Hepatocyte (in vitro differentiated cells): ENCODE data around the gene CHD5. TPM values are rescaled to one million over a fixed set of nuclear protein-coding genes. Genes with fewer than 3 reads are reported as not detected.
A peak's percentile ranks its signal among the peaks of the same experiment; 100 is the strongest.

Experiments
- DNase-seq: peaks from one replicate; pipeline ENCODE4 v3.0.0-alpha.2; 2016; ENCODE audit warnings: low spot score
- H2AFZ ChIP-seq: fragments of 200-600 bp; sonication (generic); 2 replicates; pipeline ENCODE4 v1.6.0; 2016; ENCODE audit warnings: antibody characterized with exemption, mild to moderate bottlenecking
- H3K27ac ChIP-seq: fragments of 200-600 bp; sonication (generic); 2 replicates; pipeline ENCODE4 v1.5.1; 2016; ENCODE audit warnings: mild to moderate bottlenecking
- H3K27me3 ChIP-seq: fragments of 200-600 bp; sonication (generic); 2 replicates; pipeline ENCODE4 v1.6.1; 2016
- H3K36me3 ChIP-seq: fragments of 200-600 bp; sonication (generic); replicated peaks from 2 replicates; pipeline ENCODE4 v1.5.1; 2016; ENCODE audit warnings: low read depth; ENCODE audit not compliant: insufficient read depth
- H3K4me1 ChIP-seq: fragments of 200-600 bp; sonication (generic); 2 replicates; pipeline ENCODE4 v1.5.1; 2016; ENCODE audit warnings: mild to moderate bottlenecking, moderate library complexity; ENCODE audit not compliant: insufficient read depth
- H3K4me2 ChIP-seq: fragments of 200-600 bp; sonication (generic); 2 replicates; pipeline ENCODE4 v1.6.0; 2016
- H3K4me3 ChIP-seq: fragments of 200-600 bp; sonication (generic); 2 replicates; pipeline ENCODE4 v1.5.1; 2016; ENCODE audit warnings: mild to moderate bottlenecking
- H3K79me2 ChIP-seq: fragments of 200-600 bp; sonication (generic); 2 replicates; pipeline ENCODE4 v1.6.0; 2017; ENCODE audit warnings: mild to moderate bottlenecking
- H3K9me2 ChIP-seq: fragments of 200-600 bp; sonication (generic); replicated peaks from 2 replicates; pipeline ENCODE4 v1.6.0; 2017; ENCODE audit warnings: mild to moderate bottlenecking; ENCODE audit not compliant: insufficient read depth
- H3K9me3 ChIP-seq: fragments of 200-600 bp; sonication (generic); 2 replicates; pipeline ENCODE4 v1.5.1; 2016; ENCODE audit warnings: low read depth, mild to moderate bottlenecking
- H4K20me1 ChIP-seq: fragments of 200-600 bp; sonication (generic); 2 replicates; pipeline ENCODE4 v1.6.0; 2016; ENCODE audit warnings: mild to moderate bottlenecking; ENCODE audit not compliant: insufficient read depth, poor library complexity, severe bottlenecking
- EZH2 ChIP-seq: fragments of 200-600 bp; sonication (generic); IDR thresholded peaks from 2 replicates; pipeline ENCODE4 v1.6.1; 2016; ENCODE audit warnings: antibody characterized with exemption, mild to moderate bottlenecking, borderline replicate concordance
- EZH2phosphoT487 ChIP-seq: fragments of 200-600 bp; sonication (generic); IDR thresholded peaks from one replicate; pipeline ENCODE4 v1.6.1; 2018; ENCODE audit warnings: antibody characterized with exemption, mild to moderate bottlenecking, low read depth, moderate library complexity; ENCODE audit not compliant: unreplicated experiment, severe bottlenecking
- WGBS: methylation state at CpG from one replicate; pipeline ENCODE4 v1.1.6; 2016; ENCODE audit warnings: low lambda C conversion rate; ENCODE audit errors: missing lambda C conversion rate; 5-methylcytosine and 5-hydroxymethylcytosine counted together
- polyA plus RNA-seq: library from polyadenylated mRNA; unstranded; fragments of >200 nt; fragmentation: Nextera tagmentation; extraction: Ambion mirVana; gene quantifications from 2 replicates; pipeline ENCODE4 v1.2.1, GENCODE V29; 2016
- total RNA-seq: library from RNA; depleted of rRNA; stranded (reverse); fragments of >200 nt; gene quantifications from 2 replicates; pipeline ENCODE4 v1.2.3, GENCODE V29; 2014
- TF ChIP-seq, protein P1 (sequence below): fragments of 200-600 bp; sonication (generic); IDR thresholded peaks from 2 replicates; pipeline ENCODE4 v1.5.1; 2016; ENCODE audit warnings: antibody characterized with exemption, mild to moderate bottlenecking; ENCODE audit not compliant: poor library complexity

CHD5 gene
- total and polyA plus RNA-seq, 2 experiments from 2014 or later: 0.13 TPM; not detected in 1

DNA sequence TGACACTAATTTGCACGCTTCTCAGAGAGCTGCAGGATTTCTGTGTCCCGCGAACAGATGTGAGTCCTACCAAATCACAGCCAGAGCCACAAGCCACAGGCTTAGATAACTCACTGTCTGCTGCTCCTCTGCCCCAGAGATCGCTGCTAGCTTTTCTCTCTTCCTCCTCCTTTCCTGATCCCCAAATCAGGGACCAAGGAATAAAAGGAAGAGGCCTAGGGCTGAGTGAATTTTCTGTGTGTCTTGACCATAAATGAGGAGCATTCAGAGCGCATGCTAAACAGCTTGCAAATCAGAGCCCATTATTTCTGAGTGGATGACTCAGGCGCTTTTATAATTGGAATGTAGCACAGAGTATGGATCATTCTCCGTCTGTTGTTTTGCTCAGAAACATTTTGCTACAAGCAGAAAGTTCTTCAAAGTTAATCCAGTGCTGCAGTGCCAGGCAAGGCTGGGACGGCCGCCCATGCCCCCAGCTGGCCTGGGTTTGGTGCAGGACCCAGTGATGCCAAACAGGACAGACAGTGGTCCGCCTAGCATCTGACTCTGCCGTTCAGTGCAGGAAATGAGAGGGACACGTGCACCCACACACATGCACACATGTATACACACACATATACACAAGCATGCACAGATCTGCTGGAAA, 96.2 kb downstream of the CHD5 start:
- H3K9me3 ChIP-seq: no peaks in the 10 kb centered on the region
- no peaks in the 10 kb centered on the region for H4K20me1 ChIP-seq
- no peaks in the 10 kb centered on the region for H3K4me1 ChIP-seq
- H3K9me2 ChIP-seq: no peaks in the 10 kb centered on the region
- H3K27me3 ChIP-seq: no peaks in the 10 kb centered on the region
- no peak overlapping the region for H3K4me3 ChIP-seq
- no peaks in the 10 kb centered on the region for H3K79me2 ChIP-seq
- H2AFZ ChIP-seq: no peak overlapping the region
- H3K36me3 ChIP-seq: no peaks in the 10 kb centered on the region
- no peak for TF ChIP-seq EZH2
- TF ChIP-seq EZH2phosphoT487: no peak
- TF ChIP-seq, protein P1, sequence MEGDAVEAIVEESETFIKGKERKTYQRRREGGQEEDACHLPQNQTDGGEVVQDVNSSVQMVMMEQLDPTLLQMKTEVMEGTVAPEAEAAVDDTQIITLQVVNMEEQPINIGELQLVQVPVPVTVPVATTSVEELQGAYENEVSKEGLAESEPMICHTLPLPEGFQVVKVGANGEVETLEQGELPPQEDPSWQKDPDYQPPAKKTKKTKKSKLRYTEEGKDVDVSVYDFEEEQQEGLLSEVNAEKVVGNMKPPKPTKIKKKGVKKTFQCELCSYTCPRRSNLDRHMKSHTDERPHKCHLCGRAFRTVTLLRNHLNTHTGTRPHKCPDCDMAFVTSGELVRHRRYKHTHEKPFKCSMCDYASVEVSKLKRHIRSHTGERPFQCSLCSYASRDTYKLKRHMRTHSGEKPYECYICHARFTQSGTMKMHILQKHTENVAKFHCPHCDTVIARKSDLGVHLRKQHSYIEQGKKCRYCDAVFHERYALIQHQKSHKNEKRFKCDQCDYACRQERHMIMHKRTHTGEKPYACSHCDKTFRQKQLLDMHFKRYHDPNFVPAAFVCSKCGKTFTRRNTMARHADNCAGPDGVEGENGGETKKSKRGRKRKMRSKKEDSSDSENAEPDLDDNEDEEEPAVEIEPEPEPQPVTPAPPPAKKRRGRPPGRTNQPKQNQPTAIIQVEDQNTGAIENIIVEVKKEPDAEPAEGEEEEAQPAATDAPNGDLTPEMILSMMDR: no peak
- no peak overlapping the region for H3K4me2 ChIP-seq
- 79% methylated on average over 12 of the region's 12 CpGs for WGBS
- DNase-seq: no peak
- H3K27ac ChIP-seq: no peak overlapping the region

GRCh38 chr1:6083385-6083784, 96.7 kb downstream of the CHD5 start:
- H3K27ac ChIP-seq: no peak overlapping the region
- no peak for DNase-seq
- no peak overlapping the region for H3K4me3 ChIP-seq
- H2AFZ ChIP-seq: no peak overlapping the region
- TF ChIP-seq EZH2 (no peak), EZH2phosphoT487 (no peak)
- TF ChIP-seq, protein P1: no peak
- H3K4me2 ChIP-seq: no peak overlapping the region
- H3K79me2 ChIP-seq: no peaks in the 10 kb centered on the region
- H4K20me1 ChIP-seq: no peaks in the 10 kb centered on the region
- 87% methylated on average over 18 of the region's 18 CpGs for WGBS
- H3K27me3 ChIP-seq: no peaks in the 10 kb centered on the region
- H3K4me1 ChIP-seq: no peaks in the 10 kb centered on the region
- no peaks in the 10 kb centered on the region for H3K9me2 ChIP-seq
- no peaks in the 10 kb centered on the region for H3K9me3 ChIP-seq
- no peaks in the 10 kb centered on the region for H3K36me3 ChIP-seq

DNA sequence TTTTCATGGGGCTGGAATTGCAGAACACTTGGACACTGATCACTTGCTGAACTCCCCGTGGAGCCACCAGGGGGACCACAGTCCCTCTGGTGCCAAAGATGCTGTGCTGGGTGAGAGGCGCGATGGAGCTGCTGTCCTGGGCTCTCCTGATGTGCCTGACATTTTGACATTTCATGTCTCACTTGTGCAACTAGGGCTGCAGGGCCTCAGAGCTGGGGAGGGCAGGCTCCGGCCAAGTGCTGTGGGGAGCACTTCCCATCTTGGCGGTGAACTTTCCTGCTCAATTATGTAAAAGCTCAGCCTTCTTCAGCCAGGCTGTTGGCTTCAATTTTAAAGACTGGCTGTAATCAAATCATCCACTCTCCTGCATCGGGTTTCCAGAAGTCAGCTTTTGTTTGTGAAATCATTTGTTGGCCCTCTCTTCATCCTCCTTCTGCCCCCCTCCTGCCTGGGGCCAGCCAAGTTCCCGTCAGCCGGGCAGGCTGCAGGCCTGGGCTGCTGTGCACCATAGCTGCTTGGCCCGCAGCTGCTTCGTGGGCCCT, 97.6 kb downstream of the CHD5 start:
- no peaks in the 10 kb centered on the region for H3K79me2 ChIP-seq
- H2AFZ ChIP-seq: no peak overlapping the region
- H3K9me2 ChIP-seq: no peaks in the 10 kb centered on the region
- H3K4me2 ChIP-seq: no peak overlapping the region
- H3K27ac ChIP-seq: no peak overlapping the region
- no peak for DNase-seq
- TF ChIP-seq EZH2: no peak
- TF ChIP-seq EZH2phosphoT487: no peak
- TF ChIP-seq, protein P1: peak; percentile 27
- H3K27me3 ChIP-seq: no peaks in the 10 kb centered on the region
- 69% methylated on average over 10 of the region's 10 CpGs for WGBS
- H3K4me1 ChIP-seq: no peaks in the 10 kb centered on the region
- no peaks in the 10 kb centered on the region for H3K9me3 ChIP-seq
- H3K4me3 ChIP-seq: no peak overlapping the region
- H4K20me1 ChIP-seq: no peaks in the 10 kb centered on the region
- H3K36me3 ChIP-seq: no peaks in the 10 kb centered on the region

DNA sequence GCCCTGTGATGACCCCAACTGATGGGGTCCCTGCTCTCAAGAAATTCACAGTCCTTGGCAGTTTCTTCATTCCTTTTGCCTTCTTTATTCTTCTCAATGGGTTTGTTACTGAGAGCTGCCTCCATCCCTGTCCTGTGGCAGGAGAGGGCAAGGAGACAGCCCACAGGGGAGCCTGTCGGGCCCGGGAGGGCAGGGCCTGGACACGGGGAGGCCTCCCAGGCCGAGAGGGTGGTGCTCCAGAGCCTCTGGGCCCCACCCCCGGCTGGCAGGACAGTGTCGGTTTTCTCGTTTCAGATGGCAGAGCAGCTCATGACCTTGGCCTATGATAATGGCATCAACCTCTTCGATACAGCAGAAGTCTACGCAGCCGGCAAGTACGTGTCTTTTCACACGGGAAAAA, 98.2 kb downstream of the CHD5 start:
- Histone ChIP-seq H3K9me2 (no peaks in the 10 kb centered on the region), H3K4me1 (no peaks in the 10 kb centered on the region), H3K36me3 (no peaks in the 10 kb centered on the region), H3K4me2 (no peak overlapping the region), H4K20me1 (no peaks in the 10 kb centered on the region), H3K79me2 (no peaks in the 10 kb centered on the region), H3K27ac (no peak overlapping the region), H3K4me3 (no peak overlapping the region), H3K9me3 (no peaks in the 10 kb centered on the region), H2AFZ (no peak overlapping the region), H3K27me3 (no peaks in the 10 kb centered on the region)
- no peak for DNase-seq
- TF ChIP-seq EZH2: no peak
- TF ChIP-seq, protein P1: no peak
- TF ChIP-seq EZH2phosphoT487: no peak
- 93% methylated on average over 12 of the region's 12 CpGs for WGBS
